NCI-H226 (cell line): ENCODE measurements around the gene PHOSPHO1.
"Not testable (repeated sequence)": the region's sequence is repeated elsewhere in the genome, so short reads cannot be mapped to it uniquely, and the experiment has no call there.

Experiments
- DNase-seq: peaks from one replicate; pipeline ENCODE4 v3.0.0-alpha.2; 2015

Gene PHOSPHO1, protein sequence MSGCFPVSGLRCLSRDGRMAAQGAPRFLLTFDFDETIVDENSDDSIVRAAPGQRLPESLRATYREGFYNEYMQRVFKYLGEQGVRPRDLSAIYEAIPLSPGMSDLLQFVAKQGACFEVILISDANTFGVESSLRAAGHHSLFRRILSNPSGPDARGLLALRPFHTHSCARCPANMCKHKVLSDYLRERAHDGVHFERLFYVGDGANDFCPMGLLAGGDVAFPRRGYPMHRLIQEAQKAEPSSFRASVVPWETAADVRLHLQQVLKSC

DNA sequence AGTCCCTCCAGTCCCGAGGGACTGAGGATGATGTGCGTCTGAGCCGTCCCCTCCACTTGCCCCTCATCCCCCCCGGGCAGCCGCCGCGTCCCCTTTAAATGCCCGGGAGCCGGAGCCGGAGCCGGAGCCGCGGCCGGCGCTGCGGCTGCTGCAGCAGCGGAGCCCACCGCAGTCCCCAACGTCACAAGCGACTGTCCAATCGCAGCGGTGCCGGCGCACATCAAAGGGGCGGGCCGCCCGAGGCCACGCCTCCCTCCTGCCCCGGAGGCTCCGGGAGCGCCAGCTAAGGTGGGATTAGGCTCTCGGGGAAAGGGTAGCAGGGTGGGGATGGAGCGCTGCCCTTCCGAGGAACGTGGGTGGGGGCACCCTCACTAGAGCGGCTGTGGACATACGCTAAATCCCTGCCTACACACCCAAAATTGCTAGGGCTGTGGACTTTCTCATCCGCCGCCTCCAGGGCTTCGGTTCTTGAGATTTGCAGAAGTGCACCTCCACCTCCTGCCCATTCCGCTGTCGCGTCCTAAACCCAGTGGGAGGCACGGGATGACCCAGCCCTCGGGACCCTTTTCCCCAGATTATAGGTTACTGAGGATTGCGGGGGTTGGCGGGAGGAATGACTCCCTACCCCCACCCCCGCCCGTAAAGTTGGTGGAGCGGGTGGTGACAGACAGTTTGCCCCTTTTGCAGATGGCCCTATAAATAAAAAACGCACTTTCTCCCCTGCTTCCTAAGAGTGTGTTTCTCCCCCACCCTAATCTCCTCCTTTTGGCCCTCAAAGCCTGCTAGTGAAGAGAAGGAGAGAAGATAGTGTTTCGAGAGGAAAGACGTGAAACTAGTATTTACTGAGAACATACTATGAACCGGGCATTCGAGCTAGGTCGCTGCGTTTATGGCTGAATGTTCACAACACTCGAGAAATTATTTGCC is at the start of gene PHOSPHO1:
Gene PHOSPHO1, minus strand, starts transcription at position 152 of the 927 bp plus-strand sequence. CDS start 4,096 bp downstream, outside the sequence.
- peak; percentile 74 for DNase-seq

DNA sequence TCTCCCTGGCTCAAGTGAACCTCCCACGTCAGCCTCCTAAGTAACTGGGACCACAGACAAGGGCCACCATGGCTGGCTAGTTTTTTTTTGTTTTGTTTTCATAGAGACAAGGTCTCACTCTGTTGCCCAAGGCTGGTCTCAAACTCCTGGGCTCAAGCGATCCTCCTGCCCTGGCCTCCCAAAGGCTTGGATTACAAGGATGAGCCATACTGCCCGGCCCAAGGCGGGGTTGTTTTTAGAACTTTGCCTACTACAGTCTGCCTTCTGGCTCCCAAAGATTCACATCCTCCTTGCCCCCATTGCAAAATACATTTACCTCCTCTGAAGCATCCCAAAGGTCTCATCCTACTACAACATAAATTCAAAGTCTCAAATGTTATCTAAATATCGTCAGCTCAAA is 49.5 kb upstream of the PHOSPHO1 start:
- DNase-seq, result no peak

DNA sequence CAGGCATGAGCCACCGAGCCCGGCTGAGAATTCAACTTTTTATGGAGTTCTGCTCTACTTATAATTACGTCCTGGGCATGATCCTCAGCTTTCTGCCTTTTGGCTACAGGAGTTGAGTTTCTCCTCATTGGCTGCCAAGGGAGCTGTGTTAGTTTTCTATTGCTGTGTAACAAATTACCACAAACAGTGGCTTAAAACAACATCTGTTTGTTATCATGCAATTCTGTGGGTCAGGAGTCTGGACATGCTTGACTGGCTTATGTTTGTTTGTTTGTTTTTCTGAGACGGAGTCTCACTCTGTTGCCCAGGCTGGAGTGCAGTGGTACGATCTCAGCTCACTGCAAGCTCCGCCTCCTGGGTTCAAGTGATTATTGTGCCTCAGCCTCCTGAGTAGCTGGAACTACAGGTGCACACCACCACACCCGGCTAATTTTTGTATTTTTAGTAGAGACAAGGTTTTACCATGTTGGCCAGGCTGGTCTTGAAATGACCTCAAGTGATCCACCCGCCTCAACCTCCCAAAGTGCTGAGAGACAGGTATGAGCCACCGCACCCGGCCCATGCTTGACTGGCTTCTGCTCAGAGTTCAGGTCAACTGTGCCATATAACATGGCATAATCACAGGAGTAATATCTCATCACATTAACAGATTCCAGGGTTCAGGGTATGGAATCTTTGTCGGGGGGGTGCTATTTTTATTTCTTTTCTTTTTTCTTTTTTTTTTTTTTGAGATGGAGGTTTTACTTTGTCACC is 48.9 kb upstream of the PHOSPHO1 start:
- DNase-seq, result not testable (repeated sequence)

DNA sequence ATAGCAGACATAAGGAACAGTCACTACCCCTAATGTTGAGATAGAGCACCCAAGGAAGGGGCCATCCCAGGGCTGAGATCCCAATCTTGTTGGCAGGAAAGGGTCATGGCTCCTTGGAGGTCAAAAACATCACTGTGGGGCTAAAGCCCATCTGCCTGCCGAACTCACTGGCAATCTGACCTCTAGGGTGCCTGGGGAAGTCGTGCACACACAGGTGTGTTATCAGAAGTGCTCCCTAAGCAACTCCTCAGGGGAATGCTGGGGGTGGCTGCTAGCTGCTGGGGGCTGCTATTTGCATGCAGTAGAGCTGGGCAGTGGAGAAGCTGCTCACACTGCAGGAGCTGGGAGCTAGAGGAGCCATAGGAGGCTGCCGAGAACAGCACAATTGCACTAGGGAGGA is 47.5 kb upstream of the PHOSPHO1 start:
- no peak for DNase-seq

DNA sequence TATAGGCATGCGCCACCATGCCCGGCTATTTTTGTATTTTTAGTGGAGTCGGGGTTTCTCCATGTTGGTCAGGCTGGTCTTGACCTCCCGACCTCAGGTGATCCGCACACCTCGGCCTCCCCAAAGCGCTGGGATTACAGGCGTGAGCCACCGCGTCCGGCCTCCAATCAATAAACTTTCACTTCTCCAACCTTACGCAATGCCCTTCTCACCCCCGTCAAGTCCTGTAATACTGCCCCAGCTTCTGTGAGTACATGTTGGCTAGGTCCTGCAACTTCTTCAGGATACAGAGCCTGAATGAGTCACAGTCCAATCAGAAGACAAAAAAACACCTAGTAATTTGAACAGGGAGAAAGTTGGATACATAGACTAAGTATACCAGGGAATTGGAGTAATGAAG is 47.1 kb upstream of the PHOSPHO1 start:
- DNase-seq, result no peak

DNA sequence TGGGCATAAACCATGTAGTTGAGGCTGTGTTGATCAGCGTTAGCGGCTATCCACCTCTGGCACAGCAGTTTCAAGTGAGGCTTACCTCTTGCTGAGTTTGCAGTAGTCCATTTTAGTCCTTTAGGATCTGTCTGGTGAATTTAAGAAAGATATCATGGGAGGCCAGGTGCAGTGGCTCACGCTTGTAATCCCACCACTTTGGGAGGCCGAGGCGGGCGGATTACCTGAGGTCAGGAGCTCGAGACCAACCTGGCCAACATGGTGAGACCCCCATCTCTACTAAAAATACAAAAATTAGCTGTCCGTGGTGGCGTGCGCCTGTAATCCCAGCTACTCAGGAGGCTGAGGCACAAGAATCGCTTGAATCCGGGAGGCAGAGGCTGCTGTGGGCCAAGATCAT is 45.4 kb upstream of the PHOSPHO1 start:
- DNase-seq, result not testable (repeated sequence)

DNA sequence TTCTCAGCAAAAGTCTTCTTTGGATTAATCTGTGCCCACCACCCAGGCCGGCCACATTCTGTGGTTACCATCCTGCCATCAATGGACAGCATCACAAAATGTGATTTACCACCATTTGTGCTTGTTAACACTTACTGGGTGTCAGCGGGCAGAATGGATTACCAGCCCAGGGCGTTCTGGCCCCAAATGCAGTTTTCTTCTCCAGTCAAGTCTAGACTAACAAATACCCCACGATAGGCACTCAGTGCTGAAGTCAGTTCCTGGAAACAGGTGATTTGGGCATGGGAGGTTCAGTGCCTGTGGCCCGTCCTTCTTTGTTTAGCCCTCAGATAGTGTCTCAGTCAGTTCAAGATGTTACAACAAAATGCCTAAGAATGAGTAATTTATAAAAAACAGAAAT is 38.8 kb upstream of the PHOSPHO1 start:
- DNase-seq, result no peak

DNA sequence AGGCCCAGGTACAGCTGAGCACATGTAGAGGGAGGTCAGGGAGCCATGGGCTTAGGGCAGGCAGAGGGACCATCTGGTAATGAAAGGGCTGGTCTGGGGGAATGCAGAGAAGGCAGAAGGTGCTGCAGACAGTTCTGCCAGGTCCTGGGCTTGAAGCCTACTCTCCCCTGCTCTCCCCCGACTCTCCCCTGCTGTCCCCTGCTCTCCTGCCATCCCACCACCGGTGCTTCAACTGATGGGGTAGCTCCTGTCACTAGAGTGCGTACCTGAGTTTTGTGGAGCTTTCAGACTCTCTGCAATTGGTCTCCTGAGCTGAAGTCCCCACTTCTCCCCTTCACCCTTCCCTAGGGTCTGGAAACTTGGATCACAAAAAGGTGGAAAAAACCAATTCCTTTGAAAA is 37.3 kb upstream of the PHOSPHO1 start:
- no peak for DNase-seq

DNA sequence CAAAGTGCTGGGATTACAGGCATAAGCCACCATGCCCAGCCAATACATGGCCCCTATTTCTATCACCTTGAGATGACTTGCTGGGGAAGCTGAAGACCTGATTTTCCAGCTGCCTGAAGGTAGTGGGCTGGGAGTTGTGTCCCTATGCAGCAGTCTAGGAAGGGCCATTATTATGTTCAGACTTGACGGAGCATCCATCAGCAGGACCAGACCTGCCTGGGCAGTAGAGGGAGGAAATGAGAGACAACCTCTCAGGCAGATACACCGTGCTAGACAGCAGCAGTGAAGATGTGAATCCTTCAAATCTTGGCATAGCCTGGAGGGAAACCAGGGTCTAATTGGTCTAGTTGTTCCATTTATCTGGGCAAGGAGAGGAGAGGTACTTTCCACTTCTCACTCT is 35.6 kb upstream of the PHOSPHO1 start:
- DNase-seq, result no peak

DNA sequence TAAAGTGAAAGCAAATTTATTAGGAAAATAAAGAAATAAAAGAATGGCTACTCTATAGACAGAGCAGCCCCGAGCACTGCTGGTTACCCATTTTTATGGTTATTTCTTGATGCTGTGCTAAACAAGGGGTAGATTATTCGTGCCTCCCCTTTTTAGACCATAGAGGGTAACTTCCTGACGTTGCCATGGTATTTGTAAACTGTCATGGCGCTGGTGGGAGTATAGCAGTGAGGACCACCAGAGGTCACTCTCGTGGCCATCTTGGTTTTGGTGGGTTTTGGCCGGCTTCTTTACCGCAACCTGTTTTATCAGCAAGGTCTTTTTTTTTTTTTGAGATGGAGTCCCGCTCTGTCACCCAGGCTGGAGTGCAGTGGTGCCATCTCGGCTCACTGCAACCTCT is 31.0 kb upstream of the PHOSPHO1 start:
- DNase-seq, result not testable (repeated sequence)

DNA sequence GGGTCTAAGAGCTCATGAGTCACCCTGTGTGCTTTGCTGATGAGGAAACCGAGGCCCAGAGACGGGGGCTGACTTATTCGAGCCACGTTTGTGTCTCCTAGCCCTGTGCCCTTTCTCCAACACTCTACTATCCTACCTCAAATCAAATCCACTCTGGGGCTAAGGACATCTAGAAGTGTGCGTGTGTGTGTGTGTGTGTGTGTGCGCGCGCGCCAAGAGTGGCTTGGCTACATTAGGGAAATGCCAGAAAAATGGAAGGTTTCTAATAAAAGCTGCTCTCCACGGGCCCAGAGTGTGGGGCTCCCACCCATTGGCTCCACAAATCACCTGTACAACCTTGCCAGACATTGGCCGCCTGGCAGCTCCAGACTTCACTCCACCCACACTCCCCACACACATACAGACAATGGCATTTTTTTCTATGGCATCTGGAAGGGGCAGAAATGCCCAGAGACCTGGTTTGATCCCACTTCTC is 30.3 kb upstream of the PHOSPHO1 start:
- DNase-seq, result no peak

DNA sequence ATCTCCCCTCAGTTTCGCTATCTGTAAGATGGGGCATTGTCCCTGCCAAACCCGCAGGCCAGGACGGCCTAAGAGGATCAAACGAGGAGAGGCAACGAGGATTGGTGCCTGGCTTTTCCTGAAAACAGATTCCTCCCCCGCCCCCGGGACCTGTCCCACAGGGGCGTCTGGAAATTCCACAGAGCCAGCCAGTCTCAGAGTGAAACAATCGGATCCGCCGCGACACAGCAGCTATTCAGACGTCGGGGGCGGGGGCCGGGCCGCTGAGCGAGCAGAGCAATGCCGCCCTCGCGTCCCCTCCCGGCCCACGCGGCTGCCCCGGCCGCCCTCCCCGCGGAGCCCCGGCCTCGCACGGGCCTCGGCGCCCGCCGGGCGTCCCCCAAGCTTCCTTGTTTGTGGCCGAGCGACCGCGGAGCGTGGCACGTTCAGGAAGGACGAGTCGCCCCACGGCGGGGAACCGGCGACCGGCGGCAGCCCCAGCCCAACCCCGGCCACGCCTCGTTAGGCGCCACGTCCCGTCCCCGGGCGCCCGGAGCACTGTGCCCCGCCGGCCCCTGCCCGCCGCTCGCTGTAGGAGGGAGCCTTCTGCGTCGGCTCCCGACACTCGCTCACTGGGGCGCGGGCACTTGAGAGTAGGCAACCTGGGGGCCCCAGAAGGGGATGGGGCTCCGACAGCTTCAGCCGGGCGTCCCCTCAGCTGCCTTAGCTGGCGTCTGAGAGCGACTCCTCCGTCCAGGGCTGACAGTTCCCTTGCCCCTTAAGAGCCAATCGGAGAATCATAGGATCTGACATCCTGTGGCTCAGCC is 29.6 kb upstream of the PHOSPHO1 start:
- peak; percentile 24 for DNase-seq

DNA sequence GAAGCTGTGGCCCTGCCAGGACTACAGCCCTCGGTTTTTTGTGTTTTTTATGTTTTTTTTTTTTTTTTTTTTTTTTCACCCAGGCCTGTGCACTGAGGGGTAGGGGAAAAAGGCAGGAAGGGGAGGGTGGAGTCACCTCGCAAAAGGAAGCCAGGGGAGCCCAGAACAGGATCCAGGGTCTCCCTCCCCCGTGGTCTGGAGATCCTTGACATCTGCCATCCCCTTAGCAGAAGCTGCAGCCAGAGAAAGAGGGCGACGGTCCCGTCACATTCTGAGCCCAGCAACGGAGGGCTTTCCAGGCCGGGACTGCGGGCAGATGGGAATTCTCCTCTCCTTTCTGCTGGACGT is 29.1 kb upstream of the PHOSPHO1 start:
- DNase-seq, result no peak

DNA sequence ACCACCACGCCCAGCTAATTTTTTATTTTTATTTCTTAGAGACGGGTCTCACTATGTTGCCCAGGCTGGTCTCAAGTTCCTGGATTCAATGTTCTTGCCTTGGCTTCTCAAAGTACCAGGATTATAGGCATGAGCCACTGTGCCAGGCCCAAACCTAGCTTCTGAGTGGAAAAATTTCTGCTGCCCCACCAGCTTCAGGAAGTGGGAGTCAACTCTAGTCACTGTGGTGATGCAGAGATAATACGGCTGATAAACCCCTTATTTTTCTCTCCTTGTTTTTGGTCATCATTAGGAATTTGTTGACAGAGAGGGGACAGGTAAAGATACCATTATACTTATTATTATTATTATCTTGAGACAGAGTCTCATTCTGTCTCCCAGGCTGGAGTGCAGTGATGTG is 27.8 kb upstream of the PHOSPHO1 start:
- no peak for DNase-seq

DNA sequence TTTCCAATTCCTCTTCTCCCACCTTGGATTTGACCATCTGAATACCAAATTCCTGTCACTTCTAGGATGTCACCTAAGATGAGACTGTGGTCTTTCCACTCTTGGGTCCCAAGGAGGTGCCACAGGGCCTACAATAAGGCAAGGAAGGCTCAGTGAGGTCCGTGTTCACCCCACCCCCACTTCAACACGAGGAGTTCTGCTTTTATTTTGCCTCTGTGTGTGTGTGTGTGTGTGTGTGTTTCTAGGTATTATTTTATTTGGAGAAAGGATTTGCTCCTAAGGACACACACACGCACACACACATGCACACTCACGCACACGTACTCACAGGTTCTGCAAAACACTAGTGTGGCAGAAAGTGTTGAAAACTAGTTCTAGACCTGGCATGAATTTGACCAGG is 24.5 kb upstream of the PHOSPHO1 start:
- no peak for DNase-seq

DNA sequence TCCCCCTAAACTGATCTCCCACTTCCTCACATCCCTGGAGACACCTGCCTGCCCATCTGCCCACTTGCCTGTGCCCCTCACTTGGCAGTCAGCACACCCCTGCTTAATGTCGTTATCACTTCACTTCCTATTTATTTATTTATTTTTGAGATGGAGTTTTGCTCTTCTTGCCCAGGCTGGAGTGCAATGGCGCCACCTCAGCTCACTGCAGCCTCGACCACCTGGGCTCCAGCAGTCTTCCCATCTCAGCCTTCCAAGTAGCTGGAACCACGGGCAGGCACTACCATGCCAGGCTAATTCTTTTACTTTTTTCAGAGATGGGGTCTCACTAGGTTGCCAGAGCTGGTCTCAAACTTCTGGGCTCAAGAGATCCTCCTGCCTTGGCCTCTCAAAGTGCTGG is 23.5 kb upstream of the PHOSPHO1 start:
- DNase-seq, result no peak

DNA sequence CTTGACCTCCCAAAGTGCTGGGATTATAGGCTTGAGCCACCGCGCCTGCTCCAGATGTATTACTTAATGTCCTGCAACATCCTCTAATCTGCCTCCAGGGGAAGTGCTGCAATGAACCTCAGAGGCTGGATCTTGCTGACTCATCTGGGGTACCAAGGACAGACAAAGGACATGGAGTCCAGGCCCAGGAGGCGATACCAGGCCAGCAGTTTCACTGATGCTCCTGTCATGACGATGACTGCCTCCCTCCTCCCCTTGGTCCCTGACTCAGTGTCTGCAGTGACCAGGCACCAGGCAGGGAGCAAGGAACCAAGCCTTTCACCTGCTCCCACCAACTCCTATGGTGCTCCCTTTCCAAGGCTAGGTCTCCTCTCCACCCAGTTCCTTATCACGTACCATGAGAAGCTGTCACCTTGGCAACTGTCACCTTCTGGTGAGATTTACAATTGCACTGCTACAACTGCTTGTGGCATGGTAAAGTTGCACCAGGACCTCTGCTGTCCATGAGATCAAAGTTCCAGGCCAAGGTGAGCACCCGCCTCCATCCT is 21.6 kb upstream of the PHOSPHO1 start:
- no peak for DNase-seq

DNA sequence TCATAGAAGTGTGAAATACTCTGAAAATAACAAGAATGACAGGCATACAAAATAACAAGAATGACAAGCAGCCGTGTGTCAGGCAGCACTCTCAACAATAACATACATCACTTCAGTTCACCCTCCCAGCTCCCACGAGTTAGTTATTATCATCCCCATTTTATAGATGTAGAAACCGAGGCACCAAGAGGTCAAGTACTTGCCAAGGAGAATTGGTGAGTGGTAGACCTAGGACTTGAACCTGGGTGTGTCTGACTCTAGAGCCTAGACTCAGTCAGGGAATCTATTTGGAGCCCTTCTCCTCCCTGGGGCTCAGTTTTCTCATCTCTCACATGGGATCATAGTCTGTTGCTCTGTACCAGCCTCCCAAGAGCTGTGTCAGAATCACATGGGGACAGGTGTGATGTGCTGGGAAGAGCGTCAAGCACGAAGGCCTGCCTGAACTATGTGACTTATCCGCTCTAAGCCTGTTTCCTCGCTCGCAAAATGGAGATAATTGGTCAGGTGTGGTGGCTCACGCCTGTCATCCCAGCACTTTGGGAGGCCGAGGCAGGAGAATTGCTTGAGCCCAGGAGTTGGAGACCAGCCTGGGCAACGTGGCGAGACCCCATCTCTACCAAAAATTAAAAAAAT is 19.4 kb upstream of the PHOSPHO1 start:
- no peak for DNase-seq

DNA sequence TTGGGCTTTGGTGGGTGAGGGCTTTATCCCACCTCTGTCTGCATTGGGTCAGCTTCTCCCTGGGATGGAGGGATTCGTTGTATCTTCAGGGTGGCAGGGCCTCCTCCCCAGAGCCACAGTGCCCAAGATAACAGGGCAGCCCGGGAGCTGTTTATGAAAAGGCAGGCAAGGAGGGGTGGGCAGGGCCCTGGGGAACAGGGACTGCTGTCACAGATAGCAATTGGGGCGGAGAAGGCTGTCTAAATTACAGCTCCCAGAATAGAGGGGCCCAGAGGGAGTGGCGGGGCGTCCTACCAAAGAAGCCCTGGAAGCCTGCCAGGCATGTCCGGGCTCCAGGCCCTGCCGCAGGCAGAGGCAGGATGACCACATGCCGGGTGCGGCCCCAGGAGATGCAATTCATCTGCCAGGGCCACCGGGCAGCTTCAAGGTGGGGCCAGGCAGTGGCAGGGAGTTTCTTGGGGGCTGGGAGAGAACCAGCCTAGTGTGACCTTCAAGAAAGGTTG is 18.8 kb upstream of the PHOSPHO1 start:
- DNase-seq, result peak; percentile 35

DNA sequence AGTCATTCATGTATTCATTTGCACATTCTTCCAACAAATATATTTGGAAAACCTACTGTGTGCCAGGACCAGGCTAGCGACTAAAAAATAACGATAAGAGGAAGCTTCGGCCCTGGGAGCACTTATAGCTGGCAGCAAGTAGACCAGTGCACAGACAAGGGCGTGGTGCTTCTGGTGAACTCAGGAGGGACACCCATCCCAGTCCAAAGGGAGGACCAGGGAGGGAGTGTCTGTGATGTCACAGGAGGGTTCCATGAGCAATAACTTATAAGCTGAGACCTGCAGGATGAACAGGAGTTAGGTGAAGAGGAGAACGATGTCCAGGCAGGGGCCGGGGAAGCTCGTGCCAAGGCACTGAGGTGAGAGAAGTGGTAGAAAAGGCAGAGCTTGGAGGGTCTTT is 17.4 kb upstream of the PHOSPHO1 start:
- DNase-seq, result no peak

DNA sequence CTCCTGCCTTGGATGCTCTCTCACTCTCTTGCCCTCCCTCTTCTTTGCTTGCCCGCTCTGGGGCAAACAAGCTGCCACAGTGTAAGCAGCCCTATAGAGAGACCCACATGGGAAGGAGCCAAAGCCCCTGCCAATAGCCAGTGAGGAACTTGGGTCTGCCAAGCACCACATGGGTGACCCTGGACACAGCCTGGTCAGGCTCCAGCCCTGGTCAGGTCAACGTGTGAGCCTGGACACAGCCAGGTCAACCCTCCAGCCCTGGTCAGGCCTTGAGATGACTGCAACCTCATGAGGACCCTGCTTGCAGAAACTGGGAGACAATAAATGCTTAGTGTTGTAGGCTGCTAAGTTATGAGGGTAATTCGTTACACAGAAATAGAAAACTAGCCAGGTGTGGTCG is 14.3 kb upstream of the PHOSPHO1 start:
- DNase-seq, result no peak

DNA sequence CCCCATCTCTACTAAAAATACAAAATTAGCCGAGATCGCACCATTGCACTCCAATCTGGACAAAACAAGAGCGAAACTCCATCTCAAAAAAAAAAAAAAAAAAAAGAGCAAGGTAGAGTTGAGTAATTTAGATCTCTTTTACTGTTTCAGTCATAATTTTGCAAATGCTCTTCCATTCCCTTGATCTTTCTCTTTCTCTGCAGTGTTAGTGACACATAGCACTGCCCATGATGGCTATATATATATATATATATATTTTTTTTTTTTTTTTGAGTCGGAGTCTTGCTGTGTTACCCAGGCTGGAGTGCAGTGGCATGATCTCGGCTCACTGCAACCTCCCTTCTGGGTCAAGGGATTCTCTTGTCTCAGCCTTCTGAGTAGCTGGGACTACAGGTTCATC is 12.2 kb upstream of the PHOSPHO1 start:
- DNase-seq, result no peak
